ENCODE results near the gene SDK2. TPM values are rescaled to one million over a fixed set of nuclear protein-coding genes. Genes with fewer than 3 reads are reported as not detected.

Gene SDK2
- total and polyA plus RNA-seq, 11 donors = 0.84 to 4.0 (median 2.6) TPM

DNA sequence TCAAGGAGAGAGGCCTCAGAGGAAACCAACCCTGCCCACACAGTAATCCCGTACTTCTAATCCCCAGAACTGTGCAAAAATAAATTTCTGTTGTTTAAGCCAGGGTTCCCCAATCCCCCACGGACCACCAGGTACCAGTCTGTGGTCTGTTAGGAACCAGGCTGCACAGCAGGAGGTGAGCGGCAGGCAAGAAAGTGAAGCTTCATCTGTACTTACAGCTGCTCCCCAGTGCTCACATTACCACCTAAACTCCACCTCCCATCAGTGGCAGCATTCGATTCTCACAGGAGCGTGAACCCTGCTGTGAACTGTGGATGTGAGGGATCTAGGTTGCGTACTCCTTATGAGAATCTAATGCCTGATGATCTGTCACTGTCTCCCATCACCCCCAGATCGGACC lies 231.3 kb downstream of the SDK2 start:
- ATAC-seq = no peak
- intact Hi-C loops (cut with DNase I) = no loop called here
- DNase-seq = no peak
- 75 to 87% (median 80%) methylated on average over 7 of the region's 7 CpGs for WGBS, 4 donors
- no peak overlapping the region for H3K27ac ChIP-seq
- no peak overlapping the region for H3K4me3 ChIP-seq
- TF ChIP-seq POLR2A (IDR thresholded peaks at IDR 0.05) = no peak
- TF ChIP-seq, protein P1, sequence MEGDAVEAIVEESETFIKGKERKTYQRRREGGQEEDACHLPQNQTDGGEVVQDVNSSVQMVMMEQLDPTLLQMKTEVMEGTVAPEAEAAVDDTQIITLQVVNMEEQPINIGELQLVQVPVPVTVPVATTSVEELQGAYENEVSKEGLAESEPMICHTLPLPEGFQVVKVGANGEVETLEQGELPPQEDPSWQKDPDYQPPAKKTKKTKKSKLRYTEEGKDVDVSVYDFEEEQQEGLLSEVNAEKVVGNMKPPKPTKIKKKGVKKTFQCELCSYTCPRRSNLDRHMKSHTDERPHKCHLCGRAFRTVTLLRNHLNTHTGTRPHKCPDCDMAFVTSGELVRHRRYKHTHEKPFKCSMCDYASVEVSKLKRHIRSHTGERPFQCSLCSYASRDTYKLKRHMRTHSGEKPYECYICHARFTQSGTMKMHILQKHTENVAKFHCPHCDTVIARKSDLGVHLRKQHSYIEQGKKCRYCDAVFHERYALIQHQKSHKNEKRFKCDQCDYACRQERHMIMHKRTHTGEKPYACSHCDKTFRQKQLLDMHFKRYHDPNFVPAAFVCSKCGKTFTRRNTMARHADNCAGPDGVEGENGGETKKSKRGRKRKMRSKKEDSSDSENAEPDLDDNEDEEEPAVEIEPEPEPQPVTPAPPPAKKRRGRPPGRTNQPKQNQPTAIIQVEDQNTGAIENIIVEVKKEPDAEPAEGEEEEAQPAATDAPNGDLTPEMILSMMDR (IDR thresholded peaks at IDR 0.05) = no peak
- H3K9me3 ChIP-seq = no peaks in the 10 kb centered on the region
- no peaks in the 10 kb centered on the region for H3K36me3 ChIP-seq
- H3K4me1 ChIP-seq = peaks cover 0 to 21% (median 11%) of the 10 kb centered on the region in 12 donors
- H3K27me3 ChIP-seq = no peaks in the 10 kb centered on the region

DNA sequence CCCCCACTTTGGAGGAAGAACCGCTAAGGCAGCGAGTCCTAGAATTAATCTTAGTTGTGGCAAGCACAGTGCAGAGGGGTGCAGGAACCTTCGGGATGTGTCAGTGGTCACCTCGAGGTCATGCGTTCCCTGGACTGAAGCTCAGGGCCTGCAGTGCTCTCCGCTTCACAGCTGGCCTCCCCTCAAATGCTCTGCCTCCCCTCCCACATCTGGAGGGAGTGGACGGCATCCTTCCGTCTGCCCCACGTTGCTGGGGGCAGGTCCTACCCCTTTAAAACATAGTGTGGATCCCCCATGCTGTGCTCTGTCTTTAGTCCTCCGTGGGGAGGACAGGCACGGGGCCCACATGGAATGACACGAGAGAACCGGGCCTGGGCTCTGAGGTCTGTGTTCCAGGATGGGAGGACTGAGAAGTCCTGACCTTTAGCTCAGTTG lies 232.9 kb downstream of the SDK2 start:
- Histone ChIP-seq H3K36me3 (no peaks in the 10 kb centered on the region), H3K27ac (peak overlapping the region in 10 of 12 donors; percentile 1 to 70 (median 60)), H3K27me3 (no peaks in the 10 kb centered on the region), H3K9me3 (no peaks in the 10 kb centered on the region), H3K4me3 (no peak overlapping the region), H3K4me1 (peaks cover 0 to 21% (median 11%) of the 10 kb centered on the region in 12 donors)
- DNase-seq = peak in 1 of 5 donors; percentile 58
- intact Hi-C loops (cut with DNase I) = no loop called here
- 41 to 64% (median 49%) methylated on average over 8 to 13 of the region's 13 CpGs for WGBS, 4 donors
- TF ChIP-seq POLR2A (IDR thresholded peaks at IDR 0.05) = no peak
- TF ChIP-seq, protein P1 (IDR thresholded peaks at IDR 0.05) = no peak
- ATAC-seq = peak; percentile 14 to 54 (median 29)

DNA sequence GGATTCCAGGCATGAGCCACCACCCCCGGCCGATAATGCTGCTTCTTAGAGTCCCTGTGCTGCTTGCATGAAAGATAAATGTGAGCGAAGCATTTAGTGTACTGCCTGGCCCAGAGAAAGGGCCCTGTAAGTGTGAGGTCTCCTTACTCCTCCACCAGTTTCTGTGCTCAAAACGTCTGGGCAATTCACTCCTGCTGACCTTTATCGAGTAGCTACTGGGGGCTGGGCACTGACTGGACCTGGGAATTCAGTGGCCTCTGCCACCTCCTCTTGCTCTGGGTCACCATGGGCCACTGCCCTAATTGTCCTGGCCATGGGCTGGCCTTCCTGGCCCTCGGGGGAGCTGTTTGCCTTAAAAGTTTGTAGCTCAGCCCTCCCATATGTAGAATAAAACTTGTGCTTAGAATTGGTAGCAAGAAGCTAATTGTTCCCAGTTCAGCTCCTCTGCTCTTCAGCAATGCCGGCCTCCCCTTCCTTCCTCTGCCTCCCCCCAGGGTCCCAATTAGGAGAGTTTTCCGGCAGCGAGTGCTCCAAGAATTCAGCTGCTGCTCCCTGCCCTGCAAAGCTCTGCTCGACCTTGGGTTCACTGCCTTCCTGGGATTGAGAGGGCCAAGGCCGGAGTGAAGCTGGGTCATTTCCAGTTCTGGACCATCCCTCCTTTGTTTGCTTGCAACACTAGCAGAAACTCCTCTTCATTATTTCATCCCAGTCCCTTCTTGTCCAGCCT lies 233.5 kb downstream of the SDK2 start:
- Histone ChIP-seq H3K27ac (peak overlapping the region in 11 of 12 donors; percentile 30 to 70 (median 57)), H3K9me3 (no peaks in the 10 kb centered on the region), H3K4me1 (peaks cover 0 to 21% (median 11%) of the 10 kb centered on the region in 12 donors), H3K27me3 (no peaks in the 10 kb centered on the region), H3K4me3 (no peak overlapping the region), H3K36me3 (no peaks in the 10 kb centered on the region)
- peak; percentile 32 to 78 (median 50) for ATAC-seq
- no peak for TF ChIP-seq POLR2A (IDR thresholded peaks at IDR 0.05)
- TF ChIP-seq, protein P1 (IDR thresholded peaks at IDR 0.05) = no peak
- WGBS, 4 donors = 33 to 43% (median 37%) methylated on average over 10 to 11 of the region's 11 CpGs
- peak in 2 of 5 donors; percentile 30 to 42 for DNase-seq
- intact Hi-C loops (cut with DNase I) = no loop called here

DNA sequence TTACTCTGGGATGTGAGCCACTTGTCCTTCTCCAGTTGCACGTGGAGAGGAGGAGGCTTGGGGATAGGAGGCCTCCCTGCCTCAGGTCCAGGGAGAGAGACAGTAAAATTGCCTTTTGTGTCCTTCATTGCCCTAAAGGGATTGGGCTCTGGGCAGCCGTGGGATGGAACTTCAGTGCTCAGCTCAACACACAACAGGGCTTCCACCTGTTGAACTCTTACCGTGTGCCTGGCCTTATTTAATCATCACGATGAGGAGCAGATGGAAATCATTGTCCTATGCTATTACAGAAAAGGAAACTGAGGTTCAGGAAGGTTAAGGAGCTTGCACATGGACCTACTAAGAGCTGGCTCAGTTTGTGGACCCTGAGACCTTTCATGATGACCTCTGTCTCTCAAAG lies 240.0 kb downstream of the SDK2 start:
- H3K36me3 ChIP-seq = no peaks in the 10 kb centered on the region
- intact Hi-C loops (cut with DNase I) = no loop called here
- no peaks in the 10 kb centered on the region for H3K9me3 ChIP-seq
- no peak overlapping the region for H3K4me3 ChIP-seq
- H3K4me1 ChIP-seq = peaks cover 0 to 6% (median 0%) of the 10 kb centered on the region in 12 donors
- no peaks in the 10 kb centered on the region for H3K27me3 ChIP-seq
- WGBS, 4 donors = 81 to 87% (median 85%) methylated on average over 4 of the region's 4 CpGs
- H3K27ac ChIP-seq = no peak overlapping the region
- no peak for DNase-seq
- no peak for ATAC-seq
- no peak for TF ChIP-seq POLR2A (IDR thresholded peaks at IDR 0.05)
- TF ChIP-seq, protein P1 (IDR thresholded peaks at IDR 0.05) = no peak
